Right lobe of liver (tissue), 6 donors: Measurements from ENCODE around the gene AQP3. TPM values are rescaled to one million over a fixed set of nuclear protein-coding genes. Genes with fewer than 3 reads are reported as not detected.
A peak's percentile ranks its signal among the peaks of the same experiment; 100 is the strongest.

ENCODE experiments used
- ATAC-seq, 4 donors: fragments of 200-7000 bp; cut with Tn5 transposase; one replicate each; pipeline ENCODE4 v1.9.1; 2020; ENCODE audit warnings: mild to moderate bottlenecking in 4 of 4, moderate library complexity in 4 of 4
- DNase-seq, 3 donors: peaks; one replicate each; pipeline ENCODE4 v3.0.0-alpha.2; 2020
- H3K27ac ChIP-seq, 3 donors: fragments of 200-600 bp; one replicate each; pipeline ENCODE4 v1.8.0; 2022
- H3K27me3 ChIP-seq, 2 donors: fragments of 200-600 bp; one replicate each; pipeline ENCODE4 v1.8.0; 2022
- H3K36me3 ChIP-seq, 4 donors: fragments of 200-600 bp; sonication (generic) in 1 of 4; one replicate each; pipeline versions ENCODE4 v1.5.1 to v1.8.0; 2017 to 2022; ENCODE audit warnings: control low read depth in 1 of 4
- H3K4me1 ChIP-seq, 4 donors: fragments of 200-600 bp; sonication (generic) in 1 of 4; one replicate each; pipeline versions ENCODE4 v1.5.1 to v1.8.0; 2017 to 2022; ENCODE audit warnings: control low read depth in 1 of 4
- H3K4me3 ChIP-seq, 3 donors: fragments of 200-600 bp; one replicate each; pipeline ENCODE4 v1.8.0; 2022
- H3K9me3 ChIP-seq, 4 donors: fragments of 200-600 bp; sonication (generic) in 1 of 4; one replicate each; pipeline versions ENCODE4 v1.5.1 to v1.8.0; 2017 to 2022; ENCODE audit warnings: control low read depth in 1 of 4
- CTCF ChIP-seq, 4 donors: fragments of 200-600 bp in 3 of 4; fragments of 450-650 bp in 1 of 4; IDR thresholded peaks; one replicate each; pipeline versions ENCODE4 v1.5.1 to v1.8.0; 2016 to 2022; ENCODE audit warnings: antibody characterized with exemption in 4 of 4, mild to moderate bottlenecking in 2 of 4
- POLR2A ChIP-seq: fragments of 450-650 bp; IDR thresholded peaks from one replicate; pipeline ENCODE4 v1.6.1; 2017; ENCODE audit warnings: antibody characterized with exemption, mild to moderate bottlenecking
- WGBS: methylation state at CpG from one replicate; pipeline ENCODE4 v1.1.6; 2018; ENCODE audit warnings: low coverage, low lambda C conversion rate; ENCODE audit not compliant: insufficient coverage; ENCODE audit errors: missing lambda C conversion rate; 5-methylcytosine and 5-hydroxymethylcytosine counted together
- intact Hi-C, 2 donors: fragments of 100-400 bp; cut with DNase I; formaldehyde crosslinking; loops; one replicate each; pipeline versions ENCODE4 v1.11.2 to v1.14.1; 2022
- total RNA-seq, 6 experiments: library from RNA; depleted of rRNA in 2 of 6; stranded (reverse); fragments of >200 nt in 2 of 6; fragmentation: NEBNext Ultra II Directional in 3 of 6; extraction: Animal tissue kit (Norgen Biotek cat#: 25700) in 3 of 6; gene quantifications; one replicate each; pipeline versions ENCODE4 v1.1.0 to v1.2.4, GENCODE V29; 2016 to 2023
- donor health status: DM: no; HTN: yes; CAD: no.
- donor health status: DM: no; HTN: no; CAD: no.
- donor health status: DM: no; HTN: no; CAD: no.
- donor health status: DM: no; HTN: yes; CAD: no.
- donor health status: DM: no; HTN: yes; CAD: no.

AQP3 gene
- total RNA-seq, 6 experiments from 2014 or later = 49.7 to 158 (median 109) TPM

- H3K9me3 ChIP-seq = no peaks in the 10 kb centered on the region
- WGBS = 57% methylated on average over 3 of the region's 3 CpGs
- H3K4me1 ChIP-seq = no peaks in the 10 kb centered on the region
- no peak overlapping the region for H3K27ac ChIP-seq
- DNase-seq (no peak), ATAC-seq (no peak)
- H3K4me3 ChIP-seq = no peak overlapping the region
- H3K36me3 ChIP-seq = peaks cover 9 to 49% (median 28%) of the 10 kb centered on the region in 4 donors
- no peaks in the 10 kb centered on the region for H3K27me3 ChIP-seq
- TF ChIP-seq CTCF (IDR thresholded peaks at IDR 0.05) = no peak
- no peak for TF ChIP-seq POLR2A
- intact Hi-C loops = no loop called here
Observed at GRCh38 chr9:33461492-33461891, 14.1 kb upstream of the AQP3 start.

- DNase-seq (no peak), ATAC-seq (no peak)
- Histone ChIP-seq H3K4me1 (no peaks in the 10 kb centered on the region), H3K4me3 (no peak overlapping the region), H3K27me3 (no peaks in the 10 kb centered on the region), H3K9me3 (no peaks in the 10 kb centered on the region), H3K36me3 (peaks cover 6 to 43% (median 25%) of the 10 kb centered on the region in 4 donors), H3K27ac (no peak overlapping the region)
- TF ChIP-seq CTCF (IDR thresholded peaks at IDR 0.05) (no peak), POLR2A (no peak)
- 96% methylated on average over 5 of the region's 10 CpGs for WGBS
- intact Hi-C loops = no loop called here
Observed at GRCh38 chr9:33460854-33461253, 13.5 kb upstream of the AQP3 start.

- H3K27ac ChIP-seq = no peak overlapping the region
- WGBS = 56% methylated on average over 3 of the region's 3 CpGs
Observed at GRCh38 chr9:33459115-33459514, 11.7 kb upstream of the AQP3 start.

GRCh38 chr9:33458444-33458843 lies 11.1 kb upstream of the AQP3 start:
- TF ChIP-seq POLR2A (no peak), CTCF (IDR thresholded peaks at IDR 0.05) (no peak)
- Histone ChIP-seq H3K4me3 (no peak overlapping the region), H3K36me3 (peaks cover 0 to 22% (median 9%) of the 10 kb centered on the region in 4 donors), H3K4me1 (peaks cover 0 to 11% (median 2%) of the 10 kb centered on the region in 4 donors), H3K27me3 (no peaks in the 10 kb centered on the region), H3K9me3 (no peaks in the 10 kb centered on the region), H3K27ac (no peak overlapping the region)
- 8% methylated on average over 2 of the region's 4 CpGs for WGBS
- ATAC-seq = peak in 1 of 4 donors; percentile 59
- intact Hi-C loops = loop anchor here in 1 of 2 donors (5.0 kb wide), 1 partner anchor 46 kb away; no protein-coding TSS in a partner anchor
- no peak for DNase-seq

More at GRCh38 chr9:33459115-33459514, 11.7 kb upstream of the AQP3 start:
- peaks cover 0 to 26% (median 13%) of the 10 kb centered on the region in 4 donors for H3K36me3 ChIP-seq
- intact Hi-C loops = loop anchor here in 1 of 2 donors (5.0 kb wide), 1 partner anchor 47 kb away; no protein-coding TSS in a partner anchor
- TF ChIP-seq CTCF (IDR thresholded peaks at IDR 0.05) = no peak
- TF ChIP-seq POLR2A = no peak
- H3K27me3 ChIP-seq = no peaks in the 10 kb centered on the region
- peaks cover 0 to 5% (median 0%) of the 10 kb centered on the region in 4 donors for H3K4me1 ChIP-seq
- H3K4me3 ChIP-seq = no peak overlapping the region
- DNase-seq (no peak), ATAC-seq (no peak)
- no peaks in the 10 kb centered on the region for H3K9me3 ChIP-seq
